Placental epithelial cell (primary cell): ENCODE results near the gene NHP2. TPM values are rescaled to one million over a fixed set of nuclear protein-coding genes. Genes with fewer than 3 reads are reported as not detected.

Source experiments
- total RNA-seq: library from RNA; depleted of rRNA; stranded (reverse); fragments of >200 nt; gene quantifications from 2 replicates; pipeline ENCODE4 v1.2.3, GENCODE V29; 2012

The NHP2 gene
- total RNA-seq: 55.4 and 145 TPM in 2 replicates

DNA sequence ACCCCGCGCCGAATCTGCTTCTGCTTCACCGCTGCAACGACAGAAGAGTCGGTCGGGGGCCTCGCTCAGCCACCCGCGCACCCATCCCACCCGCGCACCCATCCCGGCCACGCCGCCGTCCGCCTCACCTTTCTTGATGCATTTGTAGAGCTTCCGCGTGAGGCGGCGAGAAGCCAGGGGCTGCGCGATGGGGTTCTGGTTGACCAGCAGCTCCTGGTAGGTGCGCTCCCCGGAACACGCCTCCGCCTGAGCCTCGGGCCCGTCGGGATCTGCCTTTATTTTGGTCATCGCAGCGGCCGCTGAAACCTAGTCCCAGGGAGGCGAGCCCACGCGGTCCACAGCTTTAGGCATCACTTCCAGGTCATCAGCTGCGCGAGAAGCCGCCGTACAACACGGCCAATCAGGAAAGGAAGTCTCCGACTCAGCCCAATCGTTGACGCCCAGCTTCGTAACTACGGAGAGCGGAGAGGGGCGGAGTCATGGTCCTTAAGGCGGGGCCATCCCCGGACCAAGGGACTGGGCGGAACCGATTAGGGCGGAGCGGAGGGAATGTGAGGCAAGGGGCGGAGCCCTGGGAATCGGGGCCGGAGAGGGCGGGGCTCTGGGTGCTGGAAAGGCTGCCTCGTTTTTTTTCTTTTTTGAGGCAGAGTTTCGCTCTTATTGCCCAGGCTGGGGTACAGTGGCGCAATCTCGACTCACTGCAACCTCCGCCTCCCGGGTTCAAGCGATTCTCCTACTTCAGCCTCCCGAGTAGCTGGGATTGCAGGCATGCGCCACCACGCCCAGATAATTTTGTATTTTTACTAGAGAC lies at the start of gene NHP2:
Gene NHP2, minus strand, starts transcription at position 356 of the 811 bp plus-strand sequence. Its CDS starts 68 bp downstream, at position 288.

DNA sequence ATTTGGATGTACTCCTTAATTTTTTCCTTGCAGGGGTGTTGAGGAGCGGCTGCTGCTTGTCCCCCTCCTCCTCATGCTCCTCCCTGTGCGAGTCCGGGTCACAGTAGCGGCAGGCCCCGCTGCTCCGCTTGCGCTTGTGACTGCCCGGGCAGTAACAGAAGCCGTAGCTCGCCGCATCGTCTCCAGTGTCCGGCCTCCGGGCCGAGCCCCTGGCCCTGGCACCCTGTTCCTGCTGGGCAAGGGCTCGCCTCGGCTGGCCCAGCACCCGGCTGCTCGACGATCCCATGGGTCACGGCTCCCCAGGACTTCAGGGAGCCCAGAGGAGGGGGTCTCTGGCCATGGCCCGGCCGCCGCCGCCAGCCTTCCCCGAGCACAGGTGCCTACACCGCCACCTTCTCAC lies 33.3 kb upstream of the NHP2 start, which contains the start of gene GMCL2:
Gene GMCL2, minus strand, starts transcription at position 358 of the 400 bp plus-strand sequence. Its CDS starts 72 bp downstream, at position 286.

GRCh38 chr5:178130576-178131445 lies 22.9 kb downstream of the NHP2 start, which contains the start of gene RMND5B:
TSS of gene RMND5B (plus strand) at chr5:178131014. CDS start at chr5:178138120, 7,106 bp downstream.

GRCh38 chr5:178113141-178113787 lies 40.4 kb downstream of the NHP2 start, which contains the start of gene N4BP3:
TSS of gene N4BP3 (plus strand) at chr5:178113532. CDS start at chr5:178119584, 6,052 bp downstream.

Other genes starting within 250 kb of the NHP2 start
- gene PROP1, start 157.6 kb downstream of the NHP2 start, total RNA-seq: not detected in 2 replicates
- gene N4BP3, start 40.4 kb downstream of the NHP2 start, total RNA-seq: 0.39 and 0.54 TPM in 2 replicates
- gene RMND5B, start 22.9 kb downstream of the NHP2 start, total RNA-seq: 13.3 and 21.0 TPM in 2 replicates
- not detected in 2 replicates for gene GMCL2, start 33.5 kb upstream of the NHP2 start, total RNA-seq
- gene HNRNPAB, start 50.6 kb upstream of the NHP2 start, total RNA-seq: 36.1 and 46.3 TPM in 2 replicates
- 43.3 and 63.2 TPM in 2 replicates for gene PHYKPL, start 78.9 kb upstream of the NHP2 start, total RNA-seq